Measurements from ENCODE around the gene LRBA.

DNA sequence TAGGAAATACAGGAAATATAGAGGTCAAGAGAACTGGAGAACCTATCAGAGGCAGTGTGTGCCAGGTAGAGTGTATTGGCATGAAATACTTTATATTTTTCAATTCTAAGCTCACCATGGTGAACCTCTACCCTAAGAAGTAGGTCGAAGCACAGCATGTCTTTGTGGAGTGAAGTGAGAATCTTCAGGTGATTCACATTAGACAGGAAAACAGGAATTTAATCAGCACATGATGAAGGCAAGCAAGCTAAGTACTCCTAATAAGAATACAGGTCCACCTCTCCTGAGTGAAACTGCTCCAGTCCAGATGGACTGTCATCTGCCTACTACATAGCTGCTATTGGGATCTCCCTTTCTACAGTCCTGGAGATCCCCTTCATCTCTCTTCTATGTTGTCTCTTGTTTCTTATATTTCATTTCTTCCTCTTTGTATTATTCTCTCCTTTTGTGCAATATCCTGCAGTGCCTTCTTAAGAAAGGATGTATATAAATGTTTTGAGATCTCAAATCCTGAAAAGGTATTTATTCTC lies 159.0 kb downstream of the LRBA start:
- no peak for TF ChIP-seq CTCF (IDR thresholded peaks at IDR 0.05)
- TF ChIP-seq POLR2A (IDR thresholded peaks at IDR 0.05; ENCODE audit: low read length), result no peak
- no peak for TF ChIP-seq RCOR1 (IDR thresholded peaks at IDR 0.05; ENCODE audit: low read depth, low read length)
- no peak for TF ChIP-seq NR3C1 (IDR thresholded peaks at IDR 0.05)
- TF ChIP-seq SMC3 (IDR thresholded peaks at IDR 0.05), result no peak
- TF ChIP-seq TP53 (CRISPR knock-in tag; IDR thresholded peaks at IDR 0.05), result no peak

Measured in A549 (cell line).